ENCODE results near the gene PLAU. TPM values are rescaled to one million over a fixed set of nuclear protein-coding genes. Genes with fewer than 3 reads are reported as not detected.

PLAU gene
- total RNA-seq, 1 donor from 2014 or later, result 112 TPM

- no peak overlapping the region for H3K4me3 Mint-ChIP-seq (ENCODE audit: unreplicated experiment)
- peaks cover 18% of the 10 kb centered on the region for H3K36me3 Mint-ChIP-seq (ENCODE audit: unreplicated experiment)
- no peaks in the 10 kb centered on the region for H3K27me3 Mint-ChIP-seq (ENCODE audit: unreplicated experiment)
- TF ChIP-seq, protein P1, sequence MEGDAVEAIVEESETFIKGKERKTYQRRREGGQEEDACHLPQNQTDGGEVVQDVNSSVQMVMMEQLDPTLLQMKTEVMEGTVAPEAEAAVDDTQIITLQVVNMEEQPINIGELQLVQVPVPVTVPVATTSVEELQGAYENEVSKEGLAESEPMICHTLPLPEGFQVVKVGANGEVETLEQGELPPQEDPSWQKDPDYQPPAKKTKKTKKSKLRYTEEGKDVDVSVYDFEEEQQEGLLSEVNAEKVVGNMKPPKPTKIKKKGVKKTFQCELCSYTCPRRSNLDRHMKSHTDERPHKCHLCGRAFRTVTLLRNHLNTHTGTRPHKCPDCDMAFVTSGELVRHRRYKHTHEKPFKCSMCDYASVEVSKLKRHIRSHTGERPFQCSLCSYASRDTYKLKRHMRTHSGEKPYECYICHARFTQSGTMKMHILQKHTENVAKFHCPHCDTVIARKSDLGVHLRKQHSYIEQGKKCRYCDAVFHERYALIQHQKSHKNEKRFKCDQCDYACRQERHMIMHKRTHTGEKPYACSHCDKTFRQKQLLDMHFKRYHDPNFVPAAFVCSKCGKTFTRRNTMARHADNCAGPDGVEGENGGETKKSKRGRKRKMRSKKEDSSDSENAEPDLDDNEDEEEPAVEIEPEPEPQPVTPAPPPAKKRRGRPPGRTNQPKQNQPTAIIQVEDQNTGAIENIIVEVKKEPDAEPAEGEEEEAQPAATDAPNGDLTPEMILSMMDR (IDR thresholded peaks at IDR 0.05), result no peak
- H3K27ac Mint-ChIP-seq (ENCODE audit: unreplicated experiment), result no peak overlapping the region
- no peak for DNase-seq (ENCODE audit: extremely low spot score, unreplicated experiment)
- H3K4me1 Mint-ChIP-seq (ENCODE audit: unreplicated experiment), result peaks cover 46% of the 10 kb centered on the region
- no peaks in the 10 kb centered on the region for H3K9me3 Mint-ChIP-seq (ENCODE audit: unreplicated experiment)
Observed at GRCh38 chr10:73868655-73869195, 42.2 kb upstream of the PLAU start.

DNA sequence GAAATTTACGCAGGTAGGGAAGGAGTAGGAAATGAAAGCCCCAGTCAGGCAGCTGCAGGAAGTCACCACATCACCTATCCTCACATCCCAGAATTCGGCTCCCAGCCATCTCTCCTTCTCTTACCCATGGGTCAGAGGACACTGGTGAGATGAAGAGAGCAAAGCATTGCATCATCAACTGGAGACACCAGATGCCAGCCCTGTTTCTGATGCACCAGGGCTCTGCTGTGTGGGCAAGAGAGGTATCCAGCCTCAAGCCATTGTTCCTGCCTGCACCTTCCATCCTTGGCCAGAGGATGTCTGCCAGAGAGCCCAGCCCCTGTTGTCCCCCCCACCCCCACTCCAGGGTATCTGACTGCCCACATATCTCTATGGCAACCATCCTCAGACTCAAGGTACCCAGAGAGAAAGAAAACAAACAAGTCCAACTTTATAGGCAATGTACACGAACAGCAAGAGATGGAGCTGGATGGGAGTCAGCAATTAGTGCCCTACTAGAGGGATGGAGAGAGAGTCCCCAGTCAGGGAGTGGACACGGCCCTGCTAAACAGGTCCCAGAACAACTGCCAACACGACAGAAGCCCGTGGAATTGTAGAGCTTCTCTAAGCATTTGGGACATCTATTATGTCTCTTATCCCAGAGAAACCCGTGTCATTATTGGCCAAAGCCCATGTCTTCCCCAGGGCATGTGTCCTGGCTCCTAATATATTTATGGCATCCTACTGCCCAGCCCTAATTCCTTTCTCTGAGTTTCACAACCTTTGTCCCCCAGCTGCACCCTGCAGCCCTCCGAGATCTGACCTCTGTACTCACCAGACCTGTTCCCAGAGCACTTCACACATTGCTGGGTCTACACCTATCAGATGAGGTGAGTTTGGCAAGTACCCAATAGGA lies 39.4 kb upstream of the PLAU start:
- Mint-ChIP-seq H3K36me3 (ENCODE audit: unreplicated experiment) (peaks cover 13% of the 10 kb centered on the region), H3K9me3 (ENCODE audit: unreplicated experiment) (no peaks in the 10 kb centered on the region), H3K27me3 (ENCODE audit: unreplicated experiment) (no peaks in the 10 kb centered on the region), H3K4me1 (ENCODE audit: unreplicated experiment) (peaks cover 56% of the 10 kb centered on the region), H3K4me3 (ENCODE audit: unreplicated experiment) (peak overlapping the region; percentile 71), H3K27ac (ENCODE audit: unreplicated experiment) (peak overlapping the region; percentile 56)
- TF ChIP-seq, protein P1 (IDR thresholded peaks at IDR 0.05), result no peak
- no peak for DNase-seq (ENCODE audit: extremely low spot score, unreplicated experiment)

GRCh38 chr10:73872190-73872710 lies 38.7 kb upstream of the PLAU start:
- DNase-seq (ENCODE audit: extremely low spot score, unreplicated experiment), result no peak
- H3K36me3 Mint-ChIP-seq (ENCODE audit: unreplicated experiment), result peaks cover 10% of the 10 kb centered on the region
- H3K9me3 Mint-ChIP-seq (ENCODE audit: unreplicated experiment), result no peaks in the 10 kb centered on the region
- H3K27ac Mint-ChIP-seq (ENCODE audit: unreplicated experiment), result peak overlapping the region; percentile 56
- TF ChIP-seq, protein P1 (IDR thresholded peaks at IDR 0.05), result peak; percentile 38
- H3K4me3 Mint-ChIP-seq (ENCODE audit: unreplicated experiment), result peak overlapping the region; percentile 71
- H3K27me3 Mint-ChIP-seq (ENCODE audit: unreplicated experiment), result no peaks in the 10 kb centered on the region
- H3K4me1 Mint-ChIP-seq (ENCODE audit: unreplicated experiment), result peaks cover 56% of the 10 kb centered on the region

DNA sequence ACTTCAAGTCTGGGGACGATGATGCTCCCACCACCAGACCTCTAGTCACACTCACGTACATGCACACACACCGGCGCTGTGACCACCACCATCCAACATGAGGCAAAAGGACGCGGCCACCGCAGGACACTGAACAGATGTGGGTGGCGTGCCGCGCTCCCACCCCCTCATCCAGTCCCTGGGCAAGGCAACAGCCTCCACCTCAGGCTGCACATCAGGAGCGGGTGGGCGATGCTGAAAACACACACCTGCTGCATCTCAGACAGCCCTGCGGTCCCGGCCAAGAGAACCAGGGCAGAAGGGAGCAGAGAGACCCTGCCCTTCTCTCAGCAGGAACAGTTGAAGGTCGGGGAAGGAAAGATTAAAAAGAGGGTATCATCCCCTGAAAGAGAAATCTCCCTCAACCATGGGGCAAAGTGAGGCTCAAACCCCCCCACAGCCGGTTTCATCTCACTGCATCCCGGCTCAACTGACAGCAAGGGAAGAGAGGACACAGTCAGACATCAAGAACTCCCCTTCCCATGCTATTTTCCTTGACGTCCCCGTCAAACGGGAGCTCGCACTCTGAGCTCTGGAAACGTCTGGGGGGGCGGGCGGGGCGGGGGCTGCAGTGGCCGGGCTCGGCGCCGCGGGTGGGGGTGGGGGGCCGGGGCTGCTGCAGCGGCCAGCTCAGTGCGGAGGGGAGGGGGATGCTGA lies 37.6 kb upstream of the PLAU start:
- peaks cover 10% of the 10 kb centered on the region for H3K36me3 Mint-ChIP-seq (ENCODE audit: unreplicated experiment)
- TF ChIP-seq, protein P1 (IDR thresholded peaks at IDR 0.05), result no peak
- H3K9me3 Mint-ChIP-seq (ENCODE audit: unreplicated experiment), result no peaks in the 10 kb centered on the region
- peak overlapping the region; percentile 36 for H3K27ac Mint-ChIP-seq (ENCODE audit: unreplicated experiment)
- no peak for DNase-seq (ENCODE audit: extremely low spot score, unreplicated experiment)
- H3K4me3 Mint-ChIP-seq (ENCODE audit: unreplicated experiment), result peak overlapping the region; percentile 71
- H3K27me3 Mint-ChIP-seq (ENCODE audit: unreplicated experiment), result no peaks in the 10 kb centered on the region
- H3K4me1 Mint-ChIP-seq (ENCODE audit: unreplicated experiment), result peaks cover 48% of the 10 kb centered on the region
